ENCODE data around the gene H1-8. TPM values are rescaled to one million over a fixed set of nuclear protein-coding genes. Genes with fewer than 3 reads are reported as not detected.

Gene H1-8
- total RNA-seq, 1 experiment from 2014 or later, result not detected

Other genes starting within 250 kb of the H1-8 start
- 0.10 and 0.44 TPM in 2 replicates for gene EFCAB12, start 114.5 kb upstream of the H1-8 start, total RNA-seq (2014; rRNA removed; shearing (Covaris generic))
- gene MBD4, start 103.2 kb upstream of the H1-8 start, total RNA-seq (2014; rRNA removed; shearing (Covaris generic)), result 25.1 and 37.4 TPM in 2 replicates
- 15.0 and 22.0 TPM in 2 replicates for gene IFT122, start 103.0 kb upstream of the H1-8 start, total RNA-seq (2014; rRNA removed; shearing (Covaris generic))
- gene RHO, start 14.5 kb upstream of the H1-8 start, total RNA-seq (2014; rRNA removed; shearing (Covaris generic)), result 0.17 TPM in 1 of 2 replicates, not detected in the other
- 59.0 and 70.4 TPM in 2 replicates for gene PLXND1, start 63.5 kb downstream of the H1-8 start, total RNA-seq (2014; rRNA removed; shearing (Covaris generic))